Muscle layer of colon (tissue), 2 donors: ENCODE data around the gene SPDYE17.
"Not testable (repeated sequence)": the region's sequence is repeated elsewhere in the genome, so short reads cannot be mapped to it uniquely, and the experiment has no call there.

Experiments used
- H3K27ac ChIP-seq: one replicate; pipeline ENCODE4 v1.7.0; 2013; ENCODE audit warnings: low read depth, mild to moderate bottlenecking, low read length, moderate library complexity
- H3K27me3 ChIP-seq, 2 donors: one replicate each; pipeline ENCODE4 v1.7.0; 2013; ENCODE audit warnings: low read length in 2 of 2, mild to moderate bottlenecking in 2 of 2; ENCODE audit not compliant: insufficient read depth in 2 of 2, control insufficient read depth in 1 of 2
- H3K36me3 ChIP-seq: one replicate; pipeline ENCODE4 v1.7.0; 2013; ENCODE audit warnings: mild to moderate bottlenecking, low read length; ENCODE audit not compliant: insufficient read depth
- H3K4me1 ChIP-seq: one replicate; pipeline ENCODE4 v1.7.0; 2013; ENCODE audit warnings: mild to moderate bottlenecking, low read length; ENCODE audit not compliant: insufficient read depth
- H3K4me3 ChIP-seq, 2 donors: one replicate each; pipeline ENCODE4 v1.7.0; 2013; ENCODE audit warnings: low read length in 2 of 2, low read depth in 1 of 2, mild to moderate bottlenecking in 1 of 2, moderate library complexity in 1 of 2
- H3K9ac ChIP-seq: one replicate; pipeline ENCODE4 v1.7.0; 2013; ENCODE audit warnings: low read length
- H3K9me3 ChIP-seq: one replicate; pipeline ENCODE4 v1.7.0; 2013; ENCODE audit warnings: mild to moderate bottlenecking, low read length
- donor health status: abdominal sarcoma.
- donor health status: Adenocarcinoma of cecum.

The SPDYE17 gene

DNA sequence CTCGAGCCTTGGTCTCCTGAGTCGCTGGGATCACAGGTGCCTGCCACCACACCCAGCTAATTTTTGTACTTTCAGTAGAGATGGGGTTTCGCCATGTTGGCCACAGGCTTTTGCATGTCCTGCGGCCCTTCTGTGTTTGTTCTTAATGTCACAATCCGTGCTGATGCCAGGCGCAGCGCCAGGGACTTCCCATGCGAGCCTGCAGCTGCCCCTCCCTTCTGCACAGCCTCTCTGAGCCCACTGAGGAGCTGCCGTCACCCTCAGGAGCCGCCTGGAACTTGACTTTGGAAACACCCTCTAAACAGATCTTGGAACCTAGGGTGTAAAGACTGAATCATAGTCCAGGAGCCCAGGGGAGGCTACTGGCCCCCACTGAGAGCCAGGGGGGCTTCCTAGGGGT, 24.2 kb downstream of the SPDYE17 start:
- not testable (repeated sequence) for H3K27ac ChIP-seq, H3K9ac ChIP-seq, H3K27me3 ChIP-seq, H3K4me3 ChIP-seq, H3K4me1 ChIP-seq, H3K9me3 ChIP-seq, H3K36me3 ChIP-seq

DNA sequence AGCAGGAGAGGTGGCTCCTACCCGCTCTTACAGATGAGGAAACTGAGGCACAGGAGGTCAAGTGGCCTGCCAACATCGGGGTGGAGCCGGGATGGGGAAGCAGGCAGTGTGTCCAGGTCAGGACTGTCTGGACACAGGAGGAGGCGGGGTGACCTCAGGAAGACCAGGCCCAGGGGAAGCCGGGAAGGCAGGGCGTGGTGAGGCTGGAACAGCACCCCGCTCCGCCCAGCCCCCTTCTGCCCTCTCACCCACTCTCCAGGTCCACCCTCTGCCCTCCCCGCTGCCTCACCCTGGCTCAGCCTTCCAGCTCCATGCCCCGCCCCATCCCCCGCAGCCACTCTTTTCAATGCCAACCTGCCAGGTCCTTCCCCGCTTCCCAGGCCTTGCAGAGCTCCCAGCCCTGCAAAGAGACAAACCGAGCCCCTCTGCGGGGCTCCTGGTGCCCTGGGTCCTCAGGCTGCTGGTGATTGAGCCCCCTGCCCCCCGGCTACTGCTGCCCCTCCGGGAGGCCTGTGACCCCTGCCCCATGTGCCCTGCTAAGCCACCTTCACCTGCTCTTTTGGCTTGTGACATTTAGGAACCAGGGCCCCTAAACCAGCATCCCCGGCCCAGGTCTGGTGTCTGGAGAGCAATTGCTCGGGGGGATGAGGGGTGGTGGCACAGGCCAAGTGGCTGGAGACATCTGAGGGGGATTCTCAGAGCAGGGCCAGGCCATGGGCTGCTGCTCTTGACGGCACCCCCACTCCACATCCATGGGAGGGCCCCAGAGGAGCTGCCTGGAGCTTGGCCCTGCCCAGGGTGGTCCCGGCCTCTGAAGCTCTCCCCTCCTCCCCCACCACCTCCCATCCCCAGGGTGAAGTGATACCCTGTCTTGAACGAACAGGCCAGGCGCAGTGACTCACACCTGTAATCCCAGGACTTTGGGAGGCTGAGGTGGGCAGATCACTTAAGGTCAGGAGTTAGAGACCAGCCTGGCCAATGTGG, 25.7 kb downstream of the SPDYE17 start:
- H3K9ac ChIP-seq, H3K36me3 ChIP-seq, H3K27me3 ChIP-seq, H3K4me3 ChIP-seq, H3K9me3 ChIP-seq, H3K4me1 ChIP-seq, H3K27ac ChIP-seq: not testable (repeated sequence)

DNA sequence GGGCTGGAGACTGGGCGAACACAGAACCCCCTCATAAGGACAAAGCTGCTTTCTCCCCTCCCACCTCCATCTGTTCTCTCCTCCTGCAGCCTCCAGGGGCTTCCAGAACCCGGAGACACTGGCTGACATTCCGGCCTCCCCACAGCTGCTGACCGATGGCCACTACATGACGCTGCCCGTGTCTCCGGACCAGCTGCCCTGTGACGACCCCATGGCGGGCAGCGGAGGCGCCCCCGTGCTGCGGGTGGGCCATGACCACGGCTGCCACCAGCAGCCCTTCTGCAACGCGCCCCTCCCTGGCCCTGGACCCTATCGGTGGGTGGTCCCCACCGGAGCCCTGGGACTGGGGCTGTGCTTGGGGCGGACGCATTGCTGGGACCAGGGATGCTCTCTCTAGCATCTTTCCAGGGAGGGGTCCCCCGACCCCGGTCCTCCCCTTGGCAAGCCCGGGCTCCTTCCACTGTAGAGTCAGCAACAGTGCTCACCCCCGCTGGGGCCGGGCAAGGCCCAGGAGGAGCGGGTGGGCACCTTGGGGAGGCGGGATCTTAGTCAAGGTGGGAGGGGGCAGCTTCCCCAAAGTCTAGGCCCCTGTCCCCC, 26.6 kb downstream of the SPDYE17 start:
- H3K4me3 ChIP-seq, H3K27ac ChIP-seq, H3K36me3 ChIP-seq, H3K9me3 ChIP-seq, H3K27me3 ChIP-seq, H3K9ac ChIP-seq, H3K4me1 ChIP-seq: not testable (repeated sequence)

DNA sequence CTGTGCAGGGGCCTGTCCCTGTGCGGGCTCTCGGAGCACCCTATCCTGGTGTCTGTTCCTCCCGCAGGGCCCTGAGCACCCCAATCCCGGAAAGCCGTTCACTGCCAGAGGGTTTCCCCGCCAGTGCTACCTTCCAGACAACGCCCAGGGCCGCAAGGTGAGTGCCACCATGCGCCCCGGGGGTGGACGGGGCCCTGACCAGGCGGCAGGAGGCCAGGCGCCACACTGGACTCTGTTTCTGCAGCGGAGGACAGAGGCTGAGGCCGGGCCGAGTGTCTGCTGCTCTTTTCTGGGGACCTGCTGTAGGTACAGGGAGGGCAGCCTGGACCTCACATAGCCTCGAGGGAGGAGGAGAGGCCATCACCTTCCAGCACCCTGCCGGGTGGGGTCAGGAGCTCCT, 28.0 kb downstream of the SPDYE17 start:
- not testable (repeated sequence) for H3K4me1 ChIP-seq

DNA sequence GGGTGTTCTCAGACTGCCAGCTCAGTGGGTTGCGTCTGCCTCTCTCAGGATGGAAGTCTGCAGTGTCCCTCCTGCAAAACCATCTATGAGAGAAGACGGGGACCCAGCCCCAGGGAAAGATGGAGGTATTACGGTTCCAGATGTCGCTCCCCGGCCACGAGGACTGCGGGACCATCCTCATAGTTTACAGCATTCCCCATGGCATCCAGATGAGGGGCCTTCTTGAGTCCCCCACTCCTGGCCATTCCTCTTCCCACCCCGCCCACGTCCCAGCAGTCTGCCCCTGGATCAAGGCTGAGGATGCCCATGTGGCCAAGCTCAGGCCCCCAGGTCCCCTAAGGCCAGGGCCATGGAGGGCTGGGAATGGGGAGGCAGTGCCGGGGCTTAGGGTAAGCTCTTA, 28.9 kb downstream of the SPDYE17 start:
- not testable (repeated sequence) for H3K4me1 ChIP-seq, H3K9me3 ChIP-seq, H3K36me3 ChIP-seq, H3K27ac ChIP-seq, H3K27me3 ChIP-seq, H3K9ac ChIP-seq, H3K4me3 ChIP-seq

More for the DNA sequence above, 28.0 kb downstream of the SPDYE17 start:
- not testable (repeated sequence) for H3K27me3 ChIP-seq, H3K9me3 ChIP-seq, H3K9ac ChIP-seq, H3K36me3 ChIP-seq, H3K27ac ChIP-seq, H3K4me3 ChIP-seq

DNA sequence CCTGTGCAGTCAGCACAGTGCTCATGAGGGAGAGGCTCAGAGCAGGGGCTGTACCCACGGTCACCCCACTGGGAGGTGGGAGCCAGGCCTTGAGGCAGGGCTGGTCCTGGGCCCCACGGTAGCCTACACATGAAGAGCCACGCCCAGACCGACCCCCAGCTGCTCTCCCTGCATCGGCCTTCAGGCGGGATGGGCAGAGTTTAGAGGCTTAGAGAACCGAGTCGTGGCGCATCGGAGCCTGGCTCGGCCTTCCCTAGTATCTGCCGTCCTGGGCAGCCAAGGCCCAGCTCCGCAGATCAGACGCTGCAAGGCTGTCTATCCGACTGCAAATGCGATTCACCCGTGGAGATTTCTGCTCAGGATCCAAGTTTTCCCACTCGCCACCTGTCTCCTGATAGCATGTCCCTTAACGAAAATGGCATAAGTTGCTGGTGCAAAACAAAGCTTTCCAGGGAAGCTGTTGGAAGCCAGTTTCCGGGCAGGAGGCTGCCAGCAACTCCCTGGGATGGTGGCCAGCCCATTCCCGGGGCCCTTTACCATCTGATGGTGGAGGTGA, 29.4 kb downstream of the SPDYE17 start:
- H3K4me3 ChIP-seq, H3K9ac ChIP-seq, H3K36me3 ChIP-seq, H3K9me3 ChIP-seq, H3K4me1 ChIP-seq, H3K27ac ChIP-seq, H3K27me3 ChIP-seq: not testable (repeated sequence)

DNA sequence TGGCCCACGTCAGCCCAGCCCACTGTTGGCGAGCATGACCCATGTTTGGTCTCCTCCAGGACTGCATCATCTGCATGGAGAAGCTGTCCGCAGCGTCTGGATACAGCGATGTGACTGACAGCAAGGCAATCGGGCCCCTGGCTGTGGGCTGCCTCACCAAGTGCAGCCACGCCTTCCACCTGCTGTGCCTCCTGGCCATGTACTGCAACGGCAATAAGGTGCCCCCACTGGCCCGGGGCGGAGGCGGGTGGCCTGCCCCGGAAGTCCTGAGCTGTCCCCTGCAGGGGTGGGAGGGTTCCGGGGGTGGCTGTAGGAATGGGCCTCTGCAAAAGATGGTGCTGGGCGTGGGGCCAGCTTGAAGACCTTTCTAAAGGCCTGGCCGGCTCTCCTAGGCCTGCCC, 30.1 kb downstream of the SPDYE17 start:
- H3K27me3 ChIP-seq, H3K27ac ChIP-seq, H3K9me3 ChIP-seq, H3K4me3 ChIP-seq, H3K36me3 ChIP-seq, H3K9ac ChIP-seq, H3K4me1 ChIP-seq: not testable (repeated sequence)

DNA sequence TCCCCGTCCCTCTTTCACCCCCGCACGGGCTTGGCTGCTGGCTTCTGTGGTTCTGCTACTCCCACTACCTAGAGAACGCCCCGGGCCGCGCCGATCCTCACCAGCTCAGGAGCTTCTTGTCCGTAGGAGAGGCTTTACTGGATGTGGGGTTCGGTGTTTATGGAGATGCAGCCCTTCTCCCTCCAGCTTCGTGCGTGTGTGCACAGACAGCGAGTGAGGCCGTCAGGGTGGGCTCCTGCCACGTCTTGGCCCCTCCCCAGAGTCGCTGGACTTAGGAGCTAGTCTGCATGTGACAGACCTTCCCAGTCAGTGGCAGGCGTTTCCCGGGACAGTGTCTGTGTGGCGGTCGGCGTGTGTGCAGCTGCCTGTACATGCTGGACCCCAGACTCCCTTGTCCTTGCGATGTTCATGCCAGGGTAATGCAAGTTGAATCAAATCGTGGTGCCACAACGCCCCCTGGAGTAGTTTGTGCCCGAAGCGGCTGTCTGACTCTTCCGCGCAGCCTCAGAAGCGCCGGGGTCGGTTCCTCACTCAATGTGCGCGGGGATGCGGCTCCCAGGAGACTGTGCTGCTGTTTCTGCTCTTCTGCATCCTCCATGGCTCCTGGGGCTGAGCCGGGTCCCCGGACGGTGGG, 32.6 kb downstream of the SPDYE17 start:
- not testable (repeated sequence) for H3K36me3 ChIP-seq, H3K4me3 ChIP-seq, H3K27ac ChIP-seq, H3K9ac ChIP-seq, H3K9me3 ChIP-seq, H3K4me1 ChIP-seq, H3K27me3 ChIP-seq

DNA sequence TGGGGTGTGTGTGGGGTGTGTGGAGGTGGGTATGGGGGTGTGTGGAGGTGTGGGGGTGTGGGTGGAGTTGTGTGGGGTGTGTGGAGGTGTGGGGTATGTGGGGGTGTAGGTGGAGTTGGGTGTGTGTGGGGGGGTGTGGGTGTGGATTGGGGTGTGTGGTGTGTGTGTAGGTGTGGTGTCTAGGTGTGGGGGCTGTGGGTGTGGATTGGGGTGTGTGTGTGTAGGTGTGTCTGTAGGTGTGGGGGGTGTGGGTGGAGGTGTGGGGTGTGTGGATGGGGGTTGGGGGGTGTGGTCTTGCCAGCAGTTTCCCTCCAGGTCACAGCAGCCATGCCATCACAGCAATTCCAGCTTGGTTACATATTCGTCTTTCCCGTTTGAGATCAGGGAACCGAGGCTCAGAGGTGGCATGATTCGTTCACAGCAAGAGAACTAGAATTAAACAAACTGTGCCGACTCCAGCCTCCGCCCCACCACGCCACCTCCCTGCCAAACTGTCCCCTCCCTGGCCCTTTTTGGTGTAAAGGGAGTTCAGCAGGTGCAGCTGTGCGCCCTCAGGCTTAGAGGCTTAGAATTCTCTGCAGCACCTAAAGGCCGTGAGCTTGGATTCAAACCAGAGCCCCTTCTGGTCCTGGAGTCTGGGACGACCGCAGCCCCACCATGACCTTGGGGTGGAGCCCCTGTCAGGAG, 33.3 kb downstream of the SPDYE17 start:
- H3K36me3 ChIP-seq, H3K4me3 ChIP-seq, H3K27me3 ChIP-seq, H3K9me3 ChIP-seq, H3K4me1 ChIP-seq, H3K27ac ChIP-seq, H3K9ac ChIP-seq: not testable (repeated sequence)

DNA sequence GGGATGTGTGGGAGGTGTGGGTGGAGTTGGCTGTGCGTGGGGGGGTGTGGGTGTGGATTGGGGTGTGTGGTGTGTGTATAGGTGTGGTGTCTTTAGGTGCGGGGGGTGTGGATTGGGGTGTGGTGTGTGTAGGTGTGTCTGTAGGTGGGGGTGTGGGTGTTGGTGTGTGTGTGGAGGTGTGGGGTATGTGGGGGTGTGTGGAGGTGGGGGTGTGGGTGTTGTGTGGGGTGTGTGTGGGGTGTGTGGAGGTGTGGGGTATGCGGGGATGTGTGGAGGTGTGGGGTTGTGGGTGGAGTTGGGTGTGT, 33.9 kb downstream of the SPDYE17 start:
- Histone ChIP-seq H3K27me3 (no peaks in the 10 kb centered on the region), H3K9me3 (no peaks in the 10 kb centered on the region), H3K36me3 (no peaks in the 10 kb centered on the region), H3K4me3 (no peak overlapping the region), H3K4me1 (no peaks in the 10 kb centered on the region), H3K9ac (no peak overlapping the region), H3K27ac (no peak overlapping the region)
